PFSK-1 (cell line): ENCODE measurements around the gene BAZ2B.

Experiments
- POLR2AphosphoS5 ChIP-seq: IDR thresholded peaks from 2 replicates; pipeline ENCODE4 v1.6.1; 2012; ENCODE audit warnings: low read depth, mild to moderate bottlenecking, control low read depth, low read length, moderate library complexity
- SIN3A ChIP-seq: IDR thresholded peaks from 2 replicates; pipeline ENCODE4 v1.6.1; 2012; ENCODE audit warnings: mild to moderate bottlenecking, low read length, moderate library complexity, borderline replicate concordance; ENCODE audit not compliant: insufficient read depth

GRCh38 chr2:159449504-159450124 is 166.7 kb downstream of the BAZ2B start:
- TF ChIP-seq POLR2AphosphoS5 (no peak), SIN3A (no peak)
